H9 (cell line): ENCODE measurements around the gene CBFA2T2. TPM values are rescaled to one million over a fixed set of nuclear protein-coding genes. Genes with fewer than 3 reads are reported as not detected.

ENCODE experiments used
- DNase-seq: peaks from one replicate; pipeline ENCODE4 v3.0.0-alpha.2; 2017
- H2AFZ ChIP-seq: one replicate; pipeline ENCODE4 v1.6.1; 2013; ENCODE audit warnings: mild to moderate bottlenecking, low read length, control low read depth, moderate library complexity
- H2AK5ac ChIP-seq: 2 replicates; pipeline ENCODE4 v1.6.1; 2013; ENCODE audit warnings: low read length, control low read depth, mixed read lengths; ENCODE audit not compliant: insufficient read length
- H2BK120ac ChIP-seq: one replicate; pipeline ENCODE4 v1.6.1; 2013; ENCODE audit warnings: low read depth, mild to moderate bottlenecking, low read length, control low read depth, inconsistent platforms; ENCODE audit not compliant: poor library complexity, severe bottlenecking
- H2BK12ac ChIP-seq: 2 replicates; pipeline ENCODE4 v1.6.1; 2013; ENCODE audit warnings: low read length, control low read depth, mixed read lengths, low read depth; ENCODE audit not compliant: insufficient read length
- H2BK15ac ChIP-seq: 2 replicates; pipeline ENCODE4 v1.6.1; 2013; ENCODE audit warnings: low read depth, low read length, control low read depth
- H2BK20ac ChIP-seq: one replicate; pipeline ENCODE4 v1.6.1; 2013; ENCODE audit warnings: low read depth, mild to moderate bottlenecking, low read length, control low read depth, inconsistent platforms; ENCODE audit not compliant: poor library complexity, severe bottlenecking
- H2BK5ac ChIP-seq: 2 replicates; pipeline ENCODE4 v1.6.1; 2013; ENCODE audit warnings: low read length, control low read depth, mixed read lengths; ENCODE audit not compliant: insufficient read length
- H3K14ac ChIP-seq: 2 replicates; pipeline ENCODE4 v1.6.1; 2013; ENCODE audit warnings: low read length, control low read depth; ENCODE audit not compliant: insufficient read depth
- H3K18ac ChIP-seq: 2 replicates; pipeline ENCODE4 v1.6.1; 2013; ENCODE audit warnings: low read depth, mild to moderate bottlenecking, mixed read lengths, low read length, control low read depth; ENCODE audit not compliant: insufficient read length
- H3K23ac ChIP-seq: 2 replicates; pipeline ENCODE4 v1.6.1; 2013; ENCODE audit warnings: low read length, control low read depth, mixed read lengths, low read depth; ENCODE audit not compliant: insufficient read length
- H3K23me2 ChIP-seq: 2 replicates; pipeline ENCODE4 v1.6.1; 2013; ENCODE audit warnings: low read depth, mild to moderate bottlenecking, mixed read lengths, low read length, control low read depth; ENCODE audit not compliant: insufficient read length, poor library complexity, severe bottlenecking
- H3K27ac ChIP-seq: 2 replicates; pipeline ENCODE4 v1.5.1; 2013; ENCODE audit warnings: low read length, control low read depth, mixed read lengths, low read depth; ENCODE audit not compliant: insufficient read length
- H3K27me3 ChIP-seq: 2 replicates; pipeline ENCODE4 v1.6.1; 2013; ENCODE audit warnings: low read length, control low read depth, inconsistent platforms; ENCODE audit not compliant: insufficient read depth
- H3K4ac ChIP-seq: 2 replicates; pipeline ENCODE4 v1.6.1; 2013; ENCODE audit warnings: low read depth, mild to moderate bottlenecking, control low read depth, inconsistent platforms, low read length, moderate library complexity
- H3K4me1 ChIP-seq: 2 replicates; pipeline ENCODE4 v1.6.1; 2013; ENCODE audit warnings: low read length, control low read depth, inconsistent platforms; ENCODE audit not compliant: insufficient read depth
- H3K4me2 ChIP-seq: 2 replicates; pipeline ENCODE4 v1.6.1; 2013; ENCODE audit warnings: low read length, control low read depth, mixed read lengths; ENCODE audit not compliant: insufficient read length, insufficient read depth
- H3K56ac ChIP-seq: 2 replicates; pipeline ENCODE4 v1.6.1; 2013; ENCODE audit warnings: low read depth, mild to moderate bottlenecking, mixed read lengths, low read length, control low read depth; ENCODE audit not compliant: insufficient read length
- H3K79me1 ChIP-seq: 2 replicates; pipeline ENCODE4 v1.6.1; 2013; ENCODE audit warnings: low read depth, mild to moderate bottlenecking, moderate library complexity, low read length, control low read depth, inconsistent platforms; ENCODE audit not compliant: insufficient read depth, poor library complexity, severe bottlenecking
- H3K79me2 ChIP-seq: 2 replicates; pipeline ENCODE4 v1.6.1; 2013; ENCODE audit warnings: low read length, control low read depth, inconsistent platforms; ENCODE audit not compliant: insufficient read depth
- H3K9ac ChIP-seq: 2 replicates; pipeline ENCODE4 v1.6.1; 2013; ENCODE audit warnings: low read length, control low read depth, mixed read lengths; ENCODE audit not compliant: insufficient read length; ENCODE audit errors: extremely low read depth
- H3K9me3 ChIP-seq: one replicate; pipeline ENCODE4 v1.6.1; 2013; ENCODE audit warnings: low read depth, low read length, inconsistent platforms; ENCODE audit not compliant: control insufficient read depth
- H3T11ph ChIP-seq: one replicate; pipeline ENCODE4 v1.6.1; 2013; ENCODE audit warnings: mild to moderate bottlenecking, low read length, control low read depth, inconsistent platforms
- H4K20me1 ChIP-seq: one replicate; pipeline ENCODE4 v1.6.1; 2013; ENCODE audit not compliant: control insufficient read depth, insufficient read length, insufficient read depth
- H4K5ac ChIP-seq: 2 replicates; pipeline ENCODE4 v1.6.1; 2013; ENCODE audit warnings: low read depth, mild to moderate bottlenecking, mixed read lengths, low read length, control low read depth; ENCODE audit not compliant: insufficient read length
- H4K8ac ChIP-seq: replicated peaks from 2 replicates; pipeline ENCODE4 v1.6.1; 2013; ENCODE audit warnings: low read length, control low read depth, mixed read lengths, low read depth; ENCODE audit not compliant: insufficient read length
- H4K91ac ChIP-seq: 2 replicates; pipeline ENCODE4 v1.6.1; 2013; ENCODE audit warnings: low read depth, mild to moderate bottlenecking, moderate library complexity, mixed read lengths, low read length, control low read depth; ENCODE audit not compliant: insufficient read length
- H3K27ac Mint-ChIP-seq, 3 experiments: 2 replicates in 2 of 3; 3 replicates in 1 of 3; pipeline ENCODE4 v1.8.0; 2020 to 2021; ENCODE audit warnings: mixed read lengths in 3 of 3, mild to moderate bottlenecking in 1 of 3, moderate library complexity in 1 of 3
- H3K27me3 Mint-ChIP-seq: 2 replicates; pipeline ENCODE4 v1.8.0; 2021; ENCODE audit warnings: low read depth, mild to moderate bottlenecking, moderate library complexity, mixed read lengths
- H3K36me3 Mint-ChIP-seq, 3 experiments: 2 replicates in 2 of 3; 3 replicates in 1 of 3; pipeline ENCODE4 v1.8.0; 2020 to 2021; ENCODE audit warnings: low read depth in 3 of 3, mixed read lengths in 3 of 3; ENCODE audit not compliant: insufficient read depth in 1 of 3
- H3K4me1 Mint-ChIP-seq, 2 experiments: 2 replicates each; pipeline ENCODE4 v1.8.0; 2020; ENCODE audit warnings: mixed read lengths in 2 of 2
- H3K4me3 Mint-ChIP-seq, 2 experiments: 2 replicates in 1 of 2; 3 replicates in 1 of 2; pipeline ENCODE4 v1.8.0; 2020 to 2021; ENCODE audit warnings: mild to moderate bottlenecking in 2 of 2, mixed read lengths in 2 of 2, moderate library complexity in 1 of 2
- H3K9me3 Mint-ChIP-seq, 2 experiments: 2 replicates in 1 of 2; 3 replicates in 1 of 2; pipeline ENCODE4 v1.8.0; 2020; ENCODE audit warnings: mild to moderate bottlenecking in 2 of 2, mixed read lengths in 2 of 2, moderate library complexity in 1 of 2
- WGBS: extraction: QIAGEN DNeasy Blood & Tissue Kit; methylation state at CpG from one replicate; pipeline ENCODE4 v1.1.7; 2013; ENCODE audit warnings: missing lambda C conversion rate, low lambda C conversion rate, mixed read lengths; ENCODE audit not compliant: insufficient read length; ENCODE audit errors: extremely low coverage; 5-methylcytosine and 5-hydroxymethylcytosine counted together
- total RNA-seq: library from RNA; stranded (reverse); gene quantifications from 2 replicates; pipeline ENCODE4 v1.2.1, GENCODE V29; 2021
- TF ChIP-seq, protein P1 (sequence below): fragments of 200-600 bp; sonication (generic); conservative IDR thresholded peaks from 3 replicates; pipeline ENCODE4 v1.8.0; 2021; ENCODE audit warnings: antibody characterized with exemption, mild to moderate bottlenecking

CBFA2T2 gene
- total RNA-seq, 1 experiment from 2014 or later: 11.2 TPM

DNA sequence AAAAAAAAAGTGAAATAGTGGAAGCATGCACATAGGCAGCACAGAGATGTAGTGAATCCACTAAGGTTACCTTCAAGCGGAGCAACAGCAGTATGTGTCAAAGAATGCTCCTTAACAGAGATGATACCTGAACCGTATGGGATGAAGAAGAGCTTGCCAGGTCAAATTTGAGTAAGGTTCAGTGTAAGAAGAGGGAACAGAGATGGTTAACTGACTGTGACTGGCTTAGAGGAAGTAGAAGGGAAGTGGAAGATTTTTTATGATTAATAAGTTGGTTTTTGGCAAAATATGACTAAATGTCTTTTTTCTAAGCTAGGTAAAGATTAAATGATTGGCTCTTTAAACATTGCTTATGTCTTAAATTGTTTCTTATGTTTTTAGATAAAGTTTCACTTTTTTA, 119.6 kb downstream of the CBFA2T2 start:
- H3K4me1 Mint-ChIP-seq: no peaks in the 10 kb centered on the region
- TF ChIP-seq, protein P1, sequence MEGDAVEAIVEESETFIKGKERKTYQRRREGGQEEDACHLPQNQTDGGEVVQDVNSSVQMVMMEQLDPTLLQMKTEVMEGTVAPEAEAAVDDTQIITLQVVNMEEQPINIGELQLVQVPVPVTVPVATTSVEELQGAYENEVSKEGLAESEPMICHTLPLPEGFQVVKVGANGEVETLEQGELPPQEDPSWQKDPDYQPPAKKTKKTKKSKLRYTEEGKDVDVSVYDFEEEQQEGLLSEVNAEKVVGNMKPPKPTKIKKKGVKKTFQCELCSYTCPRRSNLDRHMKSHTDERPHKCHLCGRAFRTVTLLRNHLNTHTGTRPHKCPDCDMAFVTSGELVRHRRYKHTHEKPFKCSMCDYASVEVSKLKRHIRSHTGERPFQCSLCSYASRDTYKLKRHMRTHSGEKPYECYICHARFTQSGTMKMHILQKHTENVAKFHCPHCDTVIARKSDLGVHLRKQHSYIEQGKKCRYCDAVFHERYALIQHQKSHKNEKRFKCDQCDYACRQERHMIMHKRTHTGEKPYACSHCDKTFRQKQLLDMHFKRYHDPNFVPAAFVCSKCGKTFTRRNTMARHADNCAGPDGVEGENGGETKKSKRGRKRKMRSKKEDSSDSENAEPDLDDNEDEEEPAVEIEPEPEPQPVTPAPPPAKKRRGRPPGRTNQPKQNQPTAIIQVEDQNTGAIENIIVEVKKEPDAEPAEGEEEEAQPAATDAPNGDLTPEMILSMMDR: no peak
- H2BK5ac ChIP-seq: no peak overlapping the region

More for the DNA sequence above, 119.6 kb downstream of the CBFA2T2 start:
- Histone ChIP-seq H3K27me3 (no peaks in the 10 kb centered on the region), H2AK5ac (no peak overlapping the region), H3K14ac (no peak overlapping the region), H3K27ac (no peak overlapping the region), H4K8ac (no peak overlapping the region), H3K79me2 (no peaks in the 10 kb centered on the region), H3K56ac (no peak overlapping the region), H2BK15ac (no peak overlapping the region), H3K9ac (no peak overlapping the region), H2BK12ac (no peak overlapping the region), H3T11ph (no peak overlapping the region), H3K79me1 (no peaks in the 10 kb centered on the region), H2AFZ (no peak overlapping the region), H3K18ac (no peak overlapping the region), H3K23ac (no peak overlapping the region), H4K20me1 (no peaks in the 10 kb centered on the region), H3K4ac (no peak overlapping the region), H4K5ac (no peak overlapping the region), H2BK20ac (no peak overlapping the region), H2BK120ac (no peak overlapping the region), H3K4me2 (no peak overlapping the region), H4K91ac (no peak overlapping the region), H3K9me3 (no peaks in the 10 kb centered on the region), H3K23me2 (no peaks in the 10 kb centered on the region), H3K4me1 (no peaks in the 10 kb centered on the region)
- no CpG with 5 or more reads among the region's 2 CpGs for WGBS
- H3K4me3 Mint-ChIP-seq: no peak overlapping the region
- no peaks in the 10 kb centered on the region for H3K27me3 Mint-ChIP-seq
- no peak overlapping the region for H3K27ac Mint-ChIP-seq
- H3K36me3 Mint-ChIP-seq: peaks cover 3 to 22% (median 12%) of the 10 kb centered on the region in 3 experiments; a peak in 6 of 7 replicates
- no peaks in the 10 kb centered on the region for H3K9me3 Mint-ChIP-seq
- no peak for DNase-seq
